GM19397 (cell line): ENCODE measurements around the gene PAX2.

ENCODE experiments used
- ATAC-seq: cut with Tn5 transposase; IDR thresholded peaks from one replicate; pipeline ENCODE4 v1.9.1; 2021; ENCODE audit warnings: mild to moderate bottlenecking, moderate library complexity; ENCODE audit not compliant: unreplicated experiment

Gene PAX2

GRCh38 chr10:100723770-100724530, 21.4 kb upstream of the PAX2 start:
- no peak for ATAC-seq

GRCh38 chr10:100724531-100725027, 20.8 kb upstream of the PAX2 start:
- ATAC-seq, result no peak

GRCh38 chr10:100725071-100725471, 20.3 kb upstream of the PAX2 start:
- no peak for ATAC-seq

DNA sequence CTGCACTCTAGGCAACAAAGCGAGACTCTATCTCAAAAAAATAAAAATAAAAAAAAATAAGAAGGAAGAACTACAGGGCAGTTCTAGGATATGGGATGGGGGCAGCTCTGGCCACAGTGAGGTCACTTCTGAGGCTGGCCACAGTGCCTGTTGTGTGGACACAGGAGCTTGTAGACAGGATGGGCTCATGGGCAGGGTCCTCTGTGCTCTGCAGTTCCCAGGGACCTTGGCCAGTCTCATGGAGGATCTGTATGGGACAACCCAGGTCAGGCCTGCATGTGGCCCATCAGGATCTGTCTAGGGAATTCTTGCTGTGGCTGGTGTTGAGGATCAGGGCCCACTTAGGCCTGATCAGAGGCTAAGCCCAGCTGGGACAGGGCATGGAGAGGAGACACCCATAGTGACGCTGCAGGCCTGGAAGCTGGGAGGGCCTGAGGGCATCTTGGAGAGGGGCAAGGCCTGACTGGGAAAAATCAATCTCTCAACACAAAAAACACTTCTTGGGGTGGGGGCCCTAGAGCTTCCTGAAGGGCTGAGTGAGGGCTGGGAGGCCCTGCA, 19.4 kb upstream of the PAX2 start:
- ATAC-seq, result no peak

GRCh38 chr10:100727808-100728207, 17.6 kb upstream of the PAX2 start:
- ATAC-seq, result no peak

- ATAC-seq, result no peak
Measured at GRCh38 chr10:100728928-100729861, 16.2 kb upstream of the PAX2 start.

DNA sequence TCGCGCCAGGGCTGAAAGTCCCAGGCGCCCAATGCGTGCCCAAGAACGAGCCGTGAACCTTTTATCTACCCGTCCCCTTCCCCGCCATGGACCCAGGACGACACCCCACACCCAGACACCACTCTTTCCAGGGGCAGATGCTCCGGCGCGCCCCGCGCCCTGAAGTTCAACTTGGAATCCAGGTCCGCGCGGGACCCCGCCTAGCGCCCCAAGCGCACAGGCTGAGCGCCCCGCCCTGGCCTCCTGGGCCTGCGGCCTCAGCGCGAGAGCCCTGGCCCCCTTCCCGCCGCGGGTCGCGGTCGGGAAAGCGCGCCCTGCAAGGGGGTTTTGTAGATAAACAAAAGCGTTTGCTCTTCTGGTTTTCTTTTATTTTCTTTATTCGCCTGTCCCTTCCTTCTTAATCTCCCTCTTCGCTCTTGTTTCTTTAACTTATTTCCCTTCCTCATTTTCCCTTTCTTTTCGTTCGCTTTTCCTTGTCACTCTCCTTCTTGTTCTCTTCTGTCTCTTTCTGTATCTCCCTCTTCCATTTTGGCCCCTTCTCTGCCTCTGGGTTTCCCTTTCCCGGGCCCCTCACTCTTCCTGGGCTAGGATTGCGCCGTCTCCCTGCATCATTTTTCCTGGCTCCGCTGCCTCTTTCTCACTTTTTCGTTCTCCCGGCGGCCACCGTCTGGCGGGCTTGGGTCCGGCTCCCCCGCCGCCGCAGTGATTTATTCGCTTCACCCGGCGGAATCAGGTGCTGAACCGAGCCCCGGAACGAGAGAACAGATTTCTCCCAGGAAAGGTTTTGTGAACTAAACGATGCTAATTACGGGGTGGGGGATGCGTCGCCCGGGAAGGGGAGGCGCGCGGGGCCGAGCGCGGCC, 15.3 kb upstream of the PAX2 start:
- ATAC-seq, result no peak

DNA sequence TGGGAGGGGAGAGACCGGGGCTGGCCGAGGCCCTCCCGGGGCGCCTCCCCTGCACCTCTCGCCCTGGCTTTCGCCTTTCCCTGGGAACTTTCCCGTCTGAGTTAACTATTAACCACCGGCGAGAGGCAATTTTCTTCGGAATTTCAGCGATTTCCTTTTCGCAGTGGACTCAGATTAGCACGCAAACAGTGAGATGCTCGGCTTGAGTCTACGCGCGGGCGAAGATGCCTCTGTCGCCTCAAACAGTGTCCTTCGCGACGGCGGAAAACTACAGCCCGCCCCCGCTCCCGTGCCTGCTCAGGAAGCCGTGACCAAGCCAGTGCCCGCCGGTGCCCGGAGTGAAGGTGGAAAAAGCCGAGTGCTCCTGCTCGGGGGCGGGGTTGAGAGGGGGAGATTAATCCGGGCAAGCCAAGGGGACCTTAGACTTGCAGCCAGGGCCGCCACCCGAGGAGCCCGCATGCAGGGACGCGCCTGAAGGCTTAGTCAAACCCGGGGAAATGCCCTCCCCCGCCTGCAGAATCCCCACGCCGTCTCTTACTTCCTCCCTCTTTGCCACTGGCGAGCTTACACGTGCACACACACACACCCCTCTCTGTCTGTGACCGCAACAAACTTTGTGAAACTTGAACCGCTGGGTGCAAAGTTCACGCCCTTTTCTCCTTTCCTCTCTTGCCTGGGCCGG, 14.5 kb upstream of the PAX2 start:
- ATAC-seq, result no peak

GRCh38 chr10:100731407-100732240, 13.8 kb upstream of the PAX2 start:
- ATAC-seq, result no peak

GRCh38 chr10:100732241-100732596, 13.2 kb upstream of the PAX2 start:
- no peak for ATAC-seq

GRCh38 chr10:100733329-100733728, 12.1 kb upstream of the PAX2 start:
- no peak for ATAC-seq

DNA sequence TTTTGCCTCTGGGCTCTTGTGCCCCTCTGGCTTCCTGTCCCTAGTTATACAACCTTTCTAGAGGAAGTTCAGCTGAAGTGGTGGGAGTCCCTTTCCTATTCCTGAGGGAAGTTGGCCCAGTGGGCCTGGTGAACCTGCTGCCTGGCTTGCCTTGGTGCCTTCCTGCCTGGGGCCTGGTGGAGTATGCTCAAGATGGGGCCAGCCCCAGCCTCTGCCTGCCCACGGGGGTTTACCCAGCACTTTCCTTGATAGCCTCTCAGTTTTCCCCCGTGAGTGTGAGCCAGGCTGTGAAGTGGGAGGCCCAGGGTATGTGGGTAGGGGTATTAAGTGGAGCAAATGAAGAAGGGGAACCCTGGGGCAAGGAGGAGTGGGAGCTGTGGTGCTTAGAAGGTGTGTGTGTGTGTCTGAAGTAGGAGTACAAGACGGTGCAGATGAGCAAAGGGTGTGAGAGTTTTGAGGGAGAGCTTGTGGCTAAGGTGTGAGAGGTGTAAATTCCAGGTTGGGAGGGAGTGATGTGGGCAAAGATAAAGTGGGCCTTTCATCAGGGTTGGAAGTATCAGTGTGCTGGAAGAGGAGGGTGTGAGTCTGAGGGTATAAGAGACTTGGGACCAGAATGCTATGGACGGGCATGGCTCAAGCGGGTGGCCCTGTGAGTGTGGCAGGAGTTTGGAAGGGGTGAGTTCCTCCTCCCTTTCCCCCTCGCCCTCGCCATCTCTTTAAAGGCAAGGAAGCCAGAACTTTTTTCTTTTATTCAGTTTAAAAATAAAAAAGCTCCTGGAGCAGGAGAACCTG, 10.9 kb upstream of the PAX2 start:
- no peak for ATAC-seq

GRCh38 chr10:100735087-100735336, 10.4 kb upstream of the PAX2 start:
- no peak for ATAC-seq

- no peak for ATAC-seq
Measured at GRCh38 chr10:100735337-100736143, 9.8 kb upstream of the PAX2 start.

DNA sequence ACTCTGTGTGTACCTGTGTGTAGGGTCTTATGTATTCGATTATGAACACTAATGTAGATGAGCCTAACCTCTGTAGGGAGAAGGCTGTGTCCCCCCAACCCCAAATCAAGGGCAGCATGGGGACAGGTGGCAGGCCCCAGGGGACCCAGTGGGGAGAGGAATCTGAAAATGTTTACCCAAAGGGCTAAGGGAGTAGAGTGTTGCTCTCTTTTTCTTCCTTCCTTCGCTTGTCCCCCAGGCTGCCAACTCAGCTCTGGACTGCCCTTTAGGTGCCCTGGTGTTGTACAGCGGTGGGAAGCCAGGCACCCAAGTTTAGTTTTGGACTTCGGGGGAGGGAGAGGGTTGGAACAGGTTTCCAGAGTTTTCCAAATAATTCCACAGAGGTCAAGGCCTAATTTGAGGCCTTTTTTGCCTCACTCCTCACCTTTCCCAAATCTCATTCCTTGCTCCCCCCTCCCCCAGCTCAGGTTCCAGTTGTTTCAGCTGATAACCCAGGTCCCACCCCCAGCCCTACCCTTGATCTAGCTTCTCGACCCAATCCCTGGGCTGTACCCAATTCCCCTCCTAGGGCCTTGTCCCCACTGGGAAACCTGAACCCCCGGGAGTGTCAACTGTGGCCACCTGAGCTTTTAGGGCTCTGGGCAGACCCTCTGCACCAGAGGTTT, 9.1 kb upstream of the PAX2 start:
- ATAC-seq, result no peak

DNA sequence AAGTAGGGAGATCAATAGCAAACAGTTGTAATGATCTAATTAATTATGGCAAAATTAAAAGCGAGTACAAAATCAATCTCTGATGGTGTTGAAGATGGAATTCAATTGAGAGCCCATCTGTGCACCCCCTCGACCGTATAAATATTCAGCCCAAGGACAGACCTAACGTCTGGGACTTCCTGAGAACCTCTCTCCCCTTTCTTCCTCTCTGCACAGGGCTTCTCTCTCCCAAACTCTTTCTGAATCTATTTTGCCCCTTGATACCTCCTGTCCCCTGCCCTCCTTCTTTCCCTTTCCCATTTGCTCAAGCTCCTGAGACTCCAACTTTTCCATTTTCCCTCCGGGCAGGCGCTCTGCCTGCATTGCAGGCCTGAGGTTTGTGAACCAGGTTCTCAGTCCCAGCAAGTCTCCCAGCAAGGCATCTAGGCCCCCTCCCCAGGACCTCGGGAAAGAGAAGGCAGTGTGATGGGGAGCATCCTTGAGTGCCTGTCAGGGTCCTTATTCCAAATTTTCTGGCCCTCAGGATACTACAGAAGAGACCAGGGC, 8.5 kb upstream of the PAX2 start:
- no peak for ATAC-seq
